CD14-positive monocyte (primary cell): Measurements from ENCODE around the gene ANO6. TPM values are rescaled to one million over a fixed set of nuclear protein-coding genes. Genes with fewer than 3 reads are reported as not detected.

Experiments used
- DNase-seq, 3 donors: peaks; one replicate each; pipeline ENCODE4 v3.0.0-alpha.2; 2011 to 2022
- H2AFZ ChIP-seq: 2 replicates; pipeline ENCODE4 v1.6.0; 2012; ENCODE audit warnings: mild to moderate bottlenecking, low read depth, low read length, inconsistent platforms; ENCODE audit not compliant: insufficient read depth, poor library complexity, severe bottlenecking
- H3K27ac ChIP-seq, 2 donors: 1 replicate in 1 of 2; 2 replicates in 1 of 2; pipeline ENCODE4 v1.5.1; 2012 to 2013; ENCODE audit warnings: low read length in 2 of 2, control low read depth in 1 of 2, inconsistent platforms in 1 of 2, low read depth in 1 of 2, mild to moderate bottlenecking in 1 of 2
- H3K27me3 ChIP-seq, 2 donors: one replicate each; pipeline versions ENCODE4 v1.6.0 to v1.6.1; 2011 to 2013; ENCODE audit warnings: low read length in 2 of 2; ENCODE audit not compliant: control insufficient read depth in 2 of 2, insufficient read depth in 2 of 2
- H3K36me3 ChIP-seq, 2 donors: replicated peaks in 1 of 2; 1 replicate in 1 of 2; 2 replicates in 1 of 2; pipeline versions ENCODE4 v1.5.1 to v1.6.1; 2012 to 2013; ENCODE audit warnings: low read length in 2 of 2, control low read depth in 1 of 2, inconsistent platforms in 1 of 2, mild to moderate bottlenecking in 1 of 2; ENCODE audit not compliant: insufficient read depth in 2 of 2, control insufficient read depth in 1 of 2
- H3K4me1 ChIP-seq, 2 donors: 1 replicate in 1 of 2; 2 replicates in 1 of 2; pipeline versions ENCODE4 v1.5.1 to v1.6.1; 2012 to 2013; ENCODE audit warnings: low read length in 2 of 2, control low read depth in 1 of 2, inconsistent platforms in 1 of 2, mild to moderate bottlenecking in 1 of 2, moderate library complexity in 1 of 2; ENCODE audit not compliant: insufficient read depth in 2 of 2, control insufficient read depth in 1 of 2
- H3K4me2 ChIP-seq: replicated peaks from 2 replicates; pipeline ENCODE3; 2012; ENCODE audit warnings: low read length, moderate library complexity, mild to moderate bottlenecking; ENCODE audit not compliant: poor library complexity, severe bottlenecking; ENCODE audit errors: extremely low read depth
- H3K4me3 ChIP-seq, 3 experiments: fragments of 200-600 bp in 1 of 3; sonication (generic) in 1 of 3; replicated peaks in 1 of 3; 1 replicate in 2 of 3; 2 replicates in 1 of 3; pipeline ENCODE4 v1.5.1; 2011 to 2013; ENCODE audit warnings: low read length in 3 of 3, mild to moderate bottlenecking in 3 of 3, control low read depth in 2 of 3, low read depth in 2 of 3, inconsistent platforms in 1 of 3, moderate library complexity in 1 of 3
- H3K79me2 ChIP-seq: 2 replicates; pipeline ENCODE4 v1.6.0; 2012; ENCODE audit warnings: mild to moderate bottlenecking, control low read depth, inconsistent platforms, low read length, moderate library complexity; ENCODE audit not compliant: insufficient read depth
- H3K9ac ChIP-seq: 2 replicates; pipeline ENCODE4 v1.6.0; 2017; ENCODE audit warnings: low read length, mild to moderate bottlenecking; ENCODE audit not compliant: insufficient read depth, poor library complexity, severe bottlenecking
- H3K9me3 ChIP-seq, 2 donors: replicated peaks in 1 of 2; 1 replicate in 1 of 2; 2 replicates in 1 of 2; pipeline versions ENCODE4 v1.5.1 to v1.6.1; 2012 to 2013; ENCODE audit warnings: low read length in 2 of 2, control low read depth in 1 of 2; ENCODE audit not compliant: control insufficient read depth in 1 of 2, insufficient read depth in 1 of 2
- H4K20me1 ChIP-seq: 2 replicates; pipeline ENCODE4 v1.6.0; 2012; ENCODE audit warnings: mild to moderate bottlenecking, low read length, control low read depth, moderate library complexity; ENCODE audit not compliant: insufficient read depth
- H3K27ac Mint-ChIP-seq, 7 donors: one replicate each; pipeline ENCODE4 v1.8.0; 2020; ENCODE audit warnings: mild to moderate bottlenecking in 7 of 7, mixed read lengths in 7 of 7, moderate library complexity in 6 of 7, inconsistent platforms in 2 of 7
- H3K27me3 Mint-ChIP-seq, 3 donors: one replicate each; pipeline ENCODE4 v1.8.0; 2021 to 2022; ENCODE audit warnings: low read depth in 3 of 3, mild to moderate bottlenecking in 3 of 3, mixed read lengths in 3 of 3, moderate library complexity in 3 of 3, inconsistent platforms in 1 of 3
- H3K36me3 Mint-ChIP-seq, 2 donors: one replicate each; pipeline ENCODE4 v1.8.0; 2020; ENCODE audit warnings: mixed read lengths in 2 of 2, inconsistent platforms in 1 of 2, mild to moderate bottlenecking in 1 of 2
- H3K4me1 Mint-ChIP-seq: one replicate; pipeline ENCODE4 v1.8.0; 2020; ENCODE audit warnings: mild to moderate bottlenecking, mixed read lengths
- H3K4me3 Mint-ChIP-seq, 2 donors: one replicate each; pipeline ENCODE4 v1.8.0; 2020; ENCODE audit warnings: mild to moderate bottlenecking in 2 of 2, mixed read lengths in 2 of 2, moderate library complexity in 1 of 2
- H3K9me3 Mint-ChIP-seq, 7 donors: one replicate each; pipeline ENCODE4 v1.8.0; 2020 to 2022; ENCODE audit warnings: mixed read lengths in 7 of 7, mild to moderate bottlenecking in 6 of 7, moderate library complexity in 6 of 7, inconsistent platforms in 2 of 7
- WGBS: methylation state at CpG from one replicate; pipeline ENCODE4 v1.1.5; 2013; ENCODE audit warnings: missing lambda C conversion rate; ENCODE audit not compliant: insufficient coverage; 5-methylcytosine and 5-hydroxymethylcytosine counted together
- intact Hi-C, 2 donors: fragments of 100-400 bp; cut with micrococcal nuclease; formaldehyde crosslinking; loops; one replicate each; pipeline versions ENCODE4 v1.15.0 to v1.15.1; 2023
- polyA plus RNA-seq, 3 donors: library from polyadenylated mRNA; depleted of rRNA in 1 of 3; unstranded in 2 of 3; stranded (reverse) in 1 of 3; fragments of 300-500 nt in 2 of 3; fragments of >200 nt in 1 of 3; fragmentation: Illumina TruSeq in 2 of 3; gene quantifications; 1 replicate in 2 of 3; 2 replicates in 1 of 3; pipeline ENCODE4 v1.2.3, GENCODE V29; 2012 to 2021
- TF ChIP-seq, protein P1 (sequence below): fragments of 200-600 bp; IDR thresholded peaks from one replicate; pipeline ENCODE4 v1.8.0; 2022; ENCODE audit warnings: antibody characterized with exemption, mild to moderate bottlenecking

ANO6 gene
- polyA plus RNA-seq, 3 donors = 20.2 to 48.7 (median 34.1) TPM

DNA sequence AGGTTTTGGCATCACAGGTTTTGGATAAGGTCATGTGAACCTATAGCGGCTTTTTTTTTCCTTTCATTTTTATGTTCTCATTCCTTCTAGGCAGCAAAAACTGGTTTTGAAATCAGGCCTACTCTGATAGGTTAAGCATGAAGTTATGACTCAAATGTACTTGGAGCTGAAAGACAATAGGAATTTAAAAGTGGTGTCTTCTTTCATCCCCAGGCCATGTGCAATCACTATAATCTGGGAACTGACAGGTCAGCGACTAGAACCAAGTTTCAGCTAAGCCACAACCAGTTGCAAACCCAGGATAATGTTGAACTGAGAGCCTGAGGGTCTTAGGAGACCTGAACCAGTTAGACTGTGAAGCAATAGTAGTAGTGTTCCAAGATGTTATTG is 74.3 kb downstream of the ANO6 start:
- no peak overlapping the region for H3K27ac Mint-ChIP-seq
- no peaks in the 10 kb centered on the region for H3K36me3 ChIP-seq
- H3K27me3 ChIP-seq = no peaks in the 10 kb centered on the region
- no peaks in the 10 kb centered on the region for H3K9me3 ChIP-seq
- peaks cover 6% of the 10 kb centered on the region for H3K4me1 Mint-ChIP-seq
- no peak for DNase-seq
- H4K20me1 ChIP-seq = peaks cover 87% of the 10 kb centered on the region
- H3K27ac ChIP-seq = no peak overlapping the region
- no peak overlapping the region for H3K4me3 Mint-ChIP-seq
- WGBS = no CpG with 5 or more reads among the region's 2 CpGs
- H3K79me2 ChIP-seq = peaks cover 45% of the 10 kb centered on the region
- intact Hi-C loops = no loop called here
- TF ChIP-seq, protein P1, sequence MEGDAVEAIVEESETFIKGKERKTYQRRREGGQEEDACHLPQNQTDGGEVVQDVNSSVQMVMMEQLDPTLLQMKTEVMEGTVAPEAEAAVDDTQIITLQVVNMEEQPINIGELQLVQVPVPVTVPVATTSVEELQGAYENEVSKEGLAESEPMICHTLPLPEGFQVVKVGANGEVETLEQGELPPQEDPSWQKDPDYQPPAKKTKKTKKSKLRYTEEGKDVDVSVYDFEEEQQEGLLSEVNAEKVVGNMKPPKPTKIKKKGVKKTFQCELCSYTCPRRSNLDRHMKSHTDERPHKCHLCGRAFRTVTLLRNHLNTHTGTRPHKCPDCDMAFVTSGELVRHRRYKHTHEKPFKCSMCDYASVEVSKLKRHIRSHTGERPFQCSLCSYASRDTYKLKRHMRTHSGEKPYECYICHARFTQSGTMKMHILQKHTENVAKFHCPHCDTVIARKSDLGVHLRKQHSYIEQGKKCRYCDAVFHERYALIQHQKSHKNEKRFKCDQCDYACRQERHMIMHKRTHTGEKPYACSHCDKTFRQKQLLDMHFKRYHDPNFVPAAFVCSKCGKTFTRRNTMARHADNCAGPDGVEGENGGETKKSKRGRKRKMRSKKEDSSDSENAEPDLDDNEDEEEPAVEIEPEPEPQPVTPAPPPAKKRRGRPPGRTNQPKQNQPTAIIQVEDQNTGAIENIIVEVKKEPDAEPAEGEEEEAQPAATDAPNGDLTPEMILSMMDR = no peak
- no peaks in the 10 kb centered on the region for H3K27me3 Mint-ChIP-seq
- no peaks in the 10 kb centered on the region for H3K4me1 ChIP-seq
- peaks cover 7 to 17% of the 10 kb centered on the region in 2 donors for H3K36me3 Mint-ChIP-seq
- no peak overlapping the region for H3K4me2 ChIP-seq
- H3K9ac ChIP-seq = no peak overlapping the region
- no peak overlapping the region for H2AFZ ChIP-seq
- no peak overlapping the region for H3K4me3 ChIP-seq
- peaks cover 0 to 2% (median 0%) of the 10 kb centered on the region in 7 donors for H3K9me3 Mint-ChIP-seq

GRCh38 chr12:45291518-45291917 is 75.6 kb downstream of the ANO6 start:
- Histone ChIP-seq H3K79me2 (peaks cover 49% of the 10 kb centered on the region), H3K36me3 (no peaks in the 10 kb centered on the region), H3K27ac (no peak overlapping the region), H4K20me1 (peaks cover 87% of the 10 kb centered on the region), H2AFZ (no peak overlapping the region), H3K9ac (no peak overlapping the region), H3K4me2 (no peak overlapping the region), H3K9me3 (no peaks in the 10 kb centered on the region), H3K4me3 (no peak overlapping the region), H3K27me3 (no peaks in the 10 kb centered on the region), H3K4me1 (no peaks in the 10 kb centered on the region)
- H3K9me3 Mint-ChIP-seq = peaks cover 0 to 2% (median 0%) of the 10 kb centered on the region in 7 donors
- H3K4me3 Mint-ChIP-seq = no peak overlapping the region
- TF ChIP-seq, protein P1 = no peak
- no peak overlapping the region for H3K27ac Mint-ChIP-seq
- no peak for DNase-seq
- no CpG with 5 or more reads among the region's 1 CpG for WGBS
- no peaks in the 10 kb centered on the region for H3K27me3 Mint-ChIP-seq
- peaks cover 6% of the 10 kb centered on the region for H3K4me1 Mint-ChIP-seq
- peaks cover 7 to 17% of the 10 kb centered on the region in 2 donors for H3K36me3 Mint-ChIP-seq
- intact Hi-C loops = no loop called here
